Measurements from ENCODE around the gene G6PD. TPM values are rescaled to one million over a fixed set of nuclear protein-coding genes. Genes with fewer than 3 reads are reported as not detected.
A peak's percentile ranks its signal among the peaks of the same experiment; 100 is the strongest.

Gene G6PD
- total RNA-seq, 1 experiment from 2014 or later = 68.7 TPM

- Histone ChIP-seq H2BK12ac (ENCODE audit: insufficient read length, low read depth, low read length) (no peak overlapping the region), H4K5ac (ENCODE audit: insufficient read length, low read depth, low read length) (no peak overlapping the region), H3K9me3 (ENCODE audit: control insufficient read depth, low read depth, low read length) (peaks cover 23% of the 10 kb centered on the region), H2BK15ac (ENCODE audit: low read depth, low read length) (no peak overlapping the region), H4K20me1 (ENCODE audit: control insufficient read depth, insufficient read depth, insufficient read length) (no peaks in the 10 kb centered on the region), H2AK5ac (ENCODE audit: insufficient read length, low read length) (no peak overlapping the region), H2AFZ (ENCODE audit: low read length) (no peak overlapping the region), H3K27me3 (ENCODE audit: insufficient read depth, low read length) (no peaks in the 10 kb centered on the region), H3K4ac (ENCODE audit: low read depth, low read length) (no peak overlapping the region), H2BK120ac (ENCODE audit: low read depth, low read length, poor library complexity, severe bottlenecking) (no peak overlapping the region), H3K56ac (ENCODE audit: insufficient read length, low read depth, low read length) (no peak overlapping the region), H2BK5ac (ENCODE audit: insufficient read length, low read length) (no peak overlapping the region), H3K9ac (ENCODE audit: extremely low read depth, insufficient read length, low read length) (no peak overlapping the region), H3K23me2 (ENCODE audit: insufficient read length, low read depth, low read length, poor library complexity, severe bottlenecking) (peaks cover 3% of the 10 kb centered on the region), H2BK20ac (ENCODE audit: low read depth, low read length, poor library complexity, severe bottlenecking) (no peak overlapping the region), H3K79me1 (ENCODE audit: insufficient read depth, low read depth, low read length, poor library complexity, severe bottlenecking) (no peaks in the 10 kb centered on the region), H4K91ac (ENCODE audit: insufficient read length, low read depth, low read length) (no peak overlapping the region), H3K4me2 (ENCODE audit: insufficient read depth, insufficient read length, low read length) (no peak overlapping the region), H3K79me2 (ENCODE audit: insufficient read depth, low read length) (no peaks in the 10 kb centered on the region), H3K27ac (ENCODE audit: insufficient read length, low read depth, low read length) (no peak overlapping the region), H3K23ac (ENCODE audit: insufficient read length, low read depth, low read length) (no peak overlapping the region), H3K14ac (ENCODE audit: insufficient read depth, low read length) (no peak overlapping the region), H4K8ac (replicated peaks; ENCODE audit: insufficient read length, low read depth, low read length) (no peak overlapping the region), H3K4me1 (ENCODE audit: insufficient read depth, low read length) (no peaks in the 10 kb centered on the region), H3T11ph (ENCODE audit: low read length) (no peak overlapping the region), H3K18ac (ENCODE audit: insufficient read length, low read depth, low read length) (no peak overlapping the region)
- Mint-ChIP-seq H3K27ac (no peak overlapping the region), H3K9me3 (peaks cover 72 to 86% of the 10 kb centered on the region in 2 experiments), H3K4me3 (no peak overlapping the region), H3K27me3 (ENCODE audit: low read depth) (peaks cover 6% of the 10 kb centered on the region), H3K4me1 (no peaks in the 10 kb centered on the region), H3K36me3 (ENCODE audit: insufficient read depth in 1 of 3, low read depth in 3 of 3) (peaks cover 33 to 67% (median 45%) of the 10 kb centered on the region in 3 experiments)
- TF ChIP-seq CTCF (conservative IDR thresholded peaks at IDR 0.05) = peak; percentile 98
- WGBS (ENCODE audit: extremely low coverage, insufficient read length, low lambda C conversion rate) = no CpG with 5 or more reads among the region's 34 CpGs
- DNase-seq = peak; percentile 84
Measured at GRCh38 chrX:154534526-154535322, 11.9 kb downstream of the G6PD start.

All from H9 (cell line).